HepG2 (cell line): ENCODE measurements around the gene ABCF1. TPM values are rescaled to one million over a fixed set of nuclear protein-coding genes. Genes with fewer than 3 reads are reported as not detected.
A peak's percentile ranks its signal among the peaks of the same experiment; 100 is the strongest.

Experiments used
- ARNTL ChIP-seq: sonication (generic); formaldehyde crosslinking; IDR thresholded peaks from 2 replicates; pipeline ENCODE4 v1.4.0; 2020; ENCODE audit warnings: mild to moderate bottlenecking, missing genetic modification reagents
- CBX1 ChIP-seq: IDR thresholded peaks from one replicate; pipeline ENCODE4 v1.6.1; 2016; ENCODE audit warnings: antibody characterized with exemption, low read depth
- ELF1 ChIP-seq: sonication (generic); formaldehyde crosslinking; IDR thresholded peaks from 2 replicates; pipeline ENCODE4 v1.4.0; 2020; ENCODE audit warnings: missing genetic modification reagents
- FOXJ3 ChIP-seq: sonication (generic); formaldehyde crosslinking; IDR thresholded peaks from 2 replicates; pipeline ENCODE4 v1.4.0; 2020; ENCODE audit warnings: missing genetic modification reagents, mild to moderate bottlenecking, borderline replicate concordance
- GPBP1L1 ChIP-seq: sonication (generic); formaldehyde crosslinking; IDR thresholded peaks from 2 replicates; pipeline ENCODE4 v1.5.0; 2020; ENCODE audit warnings: mild to moderate bottlenecking, missing genetic modification reagents
- HMG20A ChIP-seq: IDR thresholded peaks from 2 replicates; pipeline ENCODE4 v1.6.1; 2016; ENCODE audit warnings: borderline replicate concordance
- HMGXB4 ChIP-seq, 2 experiments: sonication (generic) in 1 of 2; formaldehyde crosslinking in 1 of 2; IDR thresholded peaks; 2 replicates each; pipeline versions ENCODE4 v1.4.0 to v1.6.1; 2018 to 2020; ENCODE audit warnings: missing genetic modification reagents in 2 of 2, borderline replicate concordance in 1 of 2, low read depth in 1 of 2, mild to moderate bottlenecking in 1 of 2, missing biosample characterization in 1 of 2
- HNF4G ChIP-seq, 2 experiments: sonication (generic) in 1 of 2; formaldehyde crosslinking in 1 of 2; IDR thresholded peaks; 2 replicates each; pipeline versions ENCODE4 v1.4.0 to v1.6.1; 2011 to 2020; ENCODE audit warnings: borderline replicate concordance in 2 of 2, low read depth in 2 of 2, mild to moderate bottlenecking in 2 of 2, low read length in 1 of 2, missing genetic modification reagents in 1 of 2, moderate library complexity in 1 of 2
- IRF2 ChIP-seq: IDR thresholded peaks from 2 replicates; pipeline ENCODE4 v1.6.1; 2018; ENCODE audit warnings: missing genetic modification reagents, missing compliant biosample characterization
- MXD1 ChIP-seq: sonication (generic); formaldehyde crosslinking; IDR thresholded peaks from 2 replicates; pipeline ENCODE4 v1.4.0; 2020; ENCODE audit warnings: mild to moderate bottlenecking, missing genetic modification reagents
- MXI1 ChIP-seq: IDR thresholded peaks from 3 replicates; pipeline ENCODE4 v1.6.1; 2012; ENCODE audit warnings: low read depth, low read length, inconsistent platforms, borderline replicate concordance
- NCOA2 ChIP-seq: sonication (generic); formaldehyde crosslinking; IDR thresholded peaks from 2 replicates; pipeline ENCODE4 v1.8.0; 2022; ENCODE audit warnings: inconsistent platforms
- NFIC ChIP-seq: IDR thresholded peaks from 2 replicates; pipeline ENCODE4 v1.6.1; 2012; ENCODE audit warnings: mild to moderate bottlenecking, low read length, inconsistent platforms
- SAFB2 ChIP-seq: sonication (generic); formaldehyde crosslinking; IDR thresholded peaks from 2 replicates; pipeline ENCODE4 v1.5.1; 2020; ENCODE audit warnings: missing genetic modification reagents, low read depth, mild to moderate bottlenecking, borderline replicate concordance
- SATB2 ChIP-seq: sonication (generic); formaldehyde crosslinking; IDR thresholded peaks from 2 replicates; pipeline ENCODE4 v1.5.0; 2020; ENCODE audit warnings: missing genetic modification reagents
- SIN3B ChIP-seq: fragments of 150-350 bp; IDR thresholded peaks from 2 replicates; pipeline ENCODE4 v1.6.1; 2014; ENCODE audit warnings: low read length
- SOX13 ChIP-seq, 3 experiments: fragments of 450-650 bp in 1 of 3; sonication (generic) in 1 of 3; formaldehyde crosslinking in 1 of 3; IDR thresholded peaks in 2 of 3; conservative IDR thresholded peaks in 1 of 3; 2 replicates each; pipeline versions ENCODE4 v1.5.0 to v1.6.1; 2016 to 2020; ENCODE audit warnings: antibody characterized with exemption in 1 of 3, mild to moderate bottlenecking in 1 of 3, missing compliant biosample characterization in 1 of 3, missing genetic modification reagents in 1 of 3, moderate library complexity in 1 of 3
- SP140L ChIP-seq: sonication (generic); formaldehyde crosslinking; IDR thresholded peaks from 2 replicates; pipeline ENCODE4 v1.4.0; 2020; ENCODE audit warnings: missing genetic modification reagents, borderline replicate concordance
- TCF7L2 ChIP-seq: IDR thresholded peaks from 2 replicates; pipeline ENCODE4 v1.6.1; 2011; ENCODE audit warnings: mild to moderate bottlenecking, low read depth, low read length, moderate library complexity
- THAP7 ChIP-seq: sonication (generic); formaldehyde crosslinking; IDR thresholded peaks from 2 replicates; pipeline ENCODE4 v1.8.1; 2023; ENCODE audit warnings: mild to moderate bottlenecking, missing genetic modification reagents
- TOE1 ChIP-seq: sonication (generic); formaldehyde crosslinking; IDR thresholded peaks from 2 replicates; pipeline ENCODE4 v1.4.0; 2020; ENCODE audit warnings: mild to moderate bottlenecking, missing genetic modification reagents
- ZNF484 ChIP-seq: sonication (generic); formaldehyde crosslinking; IDR thresholded peaks from 2 replicates; pipeline ENCODE4 v1.5.1; 2020; ENCODE audit warnings: mild to moderate bottlenecking, low read depth, missing genetic modification reagents, borderline replicate concordance
- ZNF607 ChIP-seq: sonication (generic); formaldehyde crosslinking; IDR thresholded peaks from 2 replicates; pipeline ENCODE4 v1.5.1; 2020; ENCODE audit warnings: missing genetic modification reagents, mild to moderate bottlenecking, borderline replicate concordance
- ZNF672 ChIP-seq: sonication (generic); formaldehyde crosslinking; IDR thresholded peaks from 2 replicates; pipeline ENCODE4 v1.8.1; 2022; ENCODE audit warnings: missing genetic modification reagents
- ZNF883 ChIP-seq: sonication (generic); formaldehyde crosslinking; IDR thresholded peaks from 2 replicates; pipeline ENCODE4 v1.5.1; 2020; ENCODE audit warnings: mild to moderate bottlenecking, missing genetic modification reagents; ENCODE audit errors: not compliant biosample characterization
- polyA plus RNA-seq, 8 experiments: library from polyadenylated mRNA; depleted of rRNA in 3 of 8; stranded (reverse) in 7 of 8; unstranded in 1 of 8; fragments of >200 nt; fragmentation: Illumina TruSeq in 4 of 8; extraction: Trizol in 4 of 8; gene quantifications; 2 replicates each; pipeline versions ENCODE4 v1.2.1 to v1.2.3, GENCODE V29; 2011 to 2016; ENCODE audit warnings: low read depth in 4 of 8, missing spikeins in 1 of 8, mixed read lengths in 1 of 8; ENCODE audit not compliant: insufficient read depth in 1 of 8
- total RNA-seq, 5 experiments: library from RNA; depleted of rRNA; stranded (reverse); fragments of >200 nt; fragmentation: Illumina TruSeq; extraction: Trizol; gene quantifications; 2 replicates each; pipeline ENCODE4 v1.2.3, GENCODE V29; 2016; ENCODE audit warnings: low read depth in 1 of 5

The ABCF1 gene
- total and polyA plus RNA-seq, 2 of the 13 experiments (the other 11 are each of a cell fraction or from before 2014, with no cell fraction given) = 25.4 to 98.9 TPM

GRCh38 chr6:30617565-30618269, 46.5 kb downstream of the ABCF1 start, which contains the start of gene MRPS18B (continued):
- no peak; a peak in 2 of 4 replicates for TF ChIP-seq HMGXB4 (CRISPR knock-in tag; IDR thresholded peaks at IDR 0.05; ENCODE audit: borderline replicate concordance in 1 of 2, low read depth in 1 of 2)
- 0 out of 2 replicates have a peak, but pooled peaks have one; percentile 19 for TF ChIP-seq ZNF607 (CRISPR knock-in tag)
- TF ChIP-seq SP140L = no peak; the same call in 1 of the 2 replicates
- TF ChIP-seq GPBP1L1 (CRISPR knock-in tag) = no peak
- TF ChIP-seq MXI1 = peak; percentile 98
- TF ChIP-seq CBX1 = peak; percentile 58
- peak; percentile 51 for TF ChIP-seq IRF2 (CRISPR knock-in tag)
- no peak for TF ChIP-seq FOXJ3 (CRISPR knock-in tag)
- TF ChIP-seq TOE1 (CRISPR knock-in tag) = peak; percentile 84
- TF ChIP-seq SOX13 (IDR thresholded peaks at IDR 0.05) = peak; percentile 46; the same call in 1 of the 2 replicates
- TF ChIP-seq SOX13 (CRISPR knock-in tag; conservative IDR thresholded peaks at IDR 0.05 in 1 of 2, IDR thresholded peaks at IDR 0.05 in 1 of 2) = peak in 1 of 2 experiments; percentile 36; a peak in 1 of 4 replicates
- TF ChIP-seq ELF1 (CRISPR knock-in tag) = peak; percentile 83
- TF ChIP-seq THAP7 (CRISPR knock-in tag) = peak; percentile 93; the same call in 1 of the 2 replicates
- peak; percentile 47 for TF ChIP-seq ZNF883
- peak; percentile 71; the same call in 1 of the 2 replicates for TF ChIP-seq SAFB2
- TF ChIP-seq TCF7L2 = no peak
- TF ChIP-seq ARNTL (CRISPR knock-in tag) = 0 out of 2 replicates have a peak, but pooled peaks have one; percentile 59
- no peak for TF ChIP-seq HNF4G (IDR thresholded peaks at IDR 0.05; ENCODE audit: borderline replicate concordance, low read depth, low read length)
- 0 out of 2 replicates have a peak, but pooled peaks have one; percentile 23 for TF ChIP-seq HNF4G (CRISPR knock-in tag; IDR thresholded peaks at IDR 0.05; ENCODE audit: borderline replicate concordance, low read depth)
- TF ChIP-seq MXD1 (CRISPR knock-in tag) = peak; percentile 96; the same call in 1 of the 2 replicates
- 0 out of 2 replicates have a peak, but pooled peaks have one; percentile 18 for TF ChIP-seq NFIC
- TF ChIP-seq ZNF484 = no peak
- TF ChIP-seq NCOA2 = 0 out of 2 replicates have a peak, but pooled peaks have one; percentile 1
- no peak for TF ChIP-seq ZNF672
- no peak for TF ChIP-seq HMG20A (CRISPR knock-in tag)
- no peak for TF ChIP-seq SATB2 (CRISPR knock-in tag)
- peak; percentile 67; the same call in 1 of the 2 replicates for TF ChIP-seq SIN3B
